GM21360 (cell line): ENCODE results near the gene UBE2H.
A peak's percentile ranks its signal among the peaks of the same experiment; 100 is the strongest.
"Not testable (repeated sequence)": the region's sequence is repeated elsewhere in the genome, so short reads cannot be mapped to it uniquely, and the experiment has no call there.

Source experiments
- ATAC-seq: cut with Tn5 transposase; IDR thresholded peaks from one replicate; pipeline ENCODE4 v1.9.1; 2021; ENCODE audit warnings: mild to moderate bottlenecking, moderate library complexity; ENCODE audit not compliant: unreplicated experiment

UBE2H gene

GRCh38 chr7:129825209-129825970, 127.4 kb downstream of the UBE2H start:
- peak; percentile 67 for ATAC-seq

GRCh38 chr7:129824291-129825208, 128.2 kb downstream of the UBE2H start:
- ATAC-seq, result peak; percentile 30

GRCh38 chr7:129823143-129823542, 129.6 kb downstream of the UBE2H start:
- ATAC-seq, result not testable (repeated sequence)

DNA sequence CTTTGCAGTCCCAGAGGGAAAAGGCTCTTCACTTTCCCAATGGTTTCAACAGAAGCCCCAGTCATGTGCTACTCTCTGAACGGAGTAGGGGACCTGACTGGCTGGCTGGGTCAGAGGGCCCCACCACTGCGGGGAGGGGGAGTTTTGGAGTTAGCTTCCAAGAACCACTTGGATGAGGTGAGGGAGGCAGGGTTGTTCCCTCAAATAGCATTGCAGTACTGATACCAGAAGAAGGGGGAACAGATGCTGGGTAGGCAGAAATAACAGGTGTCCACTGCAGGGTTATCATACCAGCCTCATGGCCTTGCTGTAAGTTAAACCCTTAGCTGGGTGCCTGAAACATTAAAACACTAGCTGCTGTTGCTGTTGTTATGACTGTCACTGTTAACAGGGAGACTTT, 131.3 kb downstream of the UBE2H start:
- ATAC-seq, result no peak

- ATAC-seq, result no peak
These were observed 136.0 kb downstream of the UBE2H start for GRCh38 chr7:129816742-129817141.

DNA sequence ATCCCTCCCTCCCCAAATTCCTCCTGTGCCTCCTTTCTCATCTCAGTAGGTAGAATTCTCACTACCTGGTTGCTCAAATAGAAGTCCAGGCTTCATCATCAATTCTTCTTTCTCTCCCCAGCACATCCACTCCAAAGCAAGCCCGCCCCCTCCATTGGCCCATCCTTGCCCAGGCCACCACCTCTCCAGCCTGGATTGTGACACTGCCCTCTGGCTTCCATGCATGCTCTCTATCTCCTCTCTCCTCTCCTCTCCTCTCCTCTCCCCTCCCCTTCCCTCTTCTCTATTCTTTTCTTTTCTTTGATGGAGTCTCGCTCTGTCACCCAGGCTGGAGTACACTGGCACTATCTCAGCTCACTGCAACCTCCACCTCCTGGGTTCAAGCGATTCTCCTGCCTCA, 144.9 kb downstream of the UBE2H start:
- no peak for ATAC-seq

- ATAC-seq, result no peak
These were observed 147.7 kb downstream of the UBE2H start for GRCh38 chr7:129804890-129805719.

- ATAC-seq, result no peak
These were observed 148.5 kb downstream of the UBE2H start for GRCh38 chr7:129804111-129804889.

DNA sequence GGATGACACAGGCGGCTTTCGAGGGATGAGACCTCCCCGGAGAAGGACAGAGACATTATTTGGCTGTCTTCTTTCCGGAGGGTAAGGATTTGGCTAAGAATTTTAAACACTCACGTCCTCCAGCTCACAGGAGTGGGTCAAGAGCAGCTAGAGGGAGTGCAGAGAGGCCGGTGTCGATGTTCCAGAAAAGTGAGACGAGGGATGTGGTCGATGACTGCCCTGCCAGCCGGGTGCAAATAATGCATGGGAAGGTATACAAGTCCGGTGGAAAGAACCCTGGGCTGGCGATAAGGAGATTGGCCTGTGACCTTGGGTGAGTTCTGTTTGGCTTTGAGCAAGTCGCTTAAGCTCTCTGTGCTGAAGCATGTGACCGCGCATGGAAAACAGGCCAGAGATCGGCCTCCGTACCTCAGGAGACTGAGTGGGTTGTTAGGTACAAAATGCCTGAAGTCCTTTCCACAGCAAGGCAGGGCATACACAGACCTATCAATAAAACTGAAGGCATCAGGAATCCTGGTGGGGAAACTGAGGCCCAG, 149.1 kb downstream of the UBE2H start:
- ATAC-seq, result no peak

DNA sequence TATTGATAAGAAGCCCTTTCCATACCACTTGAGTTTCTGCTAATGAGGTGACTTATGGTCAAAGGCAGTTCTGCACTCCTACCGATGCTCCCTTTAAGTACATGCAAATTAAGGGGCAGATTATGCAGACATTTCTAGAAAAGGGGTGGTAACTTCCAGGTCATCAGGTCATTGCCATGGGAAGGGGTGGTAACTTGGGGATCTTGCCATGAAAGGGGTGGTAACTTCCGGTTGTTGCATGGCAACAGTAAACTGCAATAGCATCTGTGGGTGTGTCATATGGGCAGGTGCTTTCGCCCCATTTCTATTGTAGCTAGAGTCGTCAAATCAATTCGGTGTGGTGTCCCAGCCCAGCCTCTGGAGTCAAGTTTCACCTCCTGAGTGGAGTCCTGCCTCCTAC, 150.9 kb downstream of the UBE2H start:
- ATAC-seq, result no peak

DNA sequence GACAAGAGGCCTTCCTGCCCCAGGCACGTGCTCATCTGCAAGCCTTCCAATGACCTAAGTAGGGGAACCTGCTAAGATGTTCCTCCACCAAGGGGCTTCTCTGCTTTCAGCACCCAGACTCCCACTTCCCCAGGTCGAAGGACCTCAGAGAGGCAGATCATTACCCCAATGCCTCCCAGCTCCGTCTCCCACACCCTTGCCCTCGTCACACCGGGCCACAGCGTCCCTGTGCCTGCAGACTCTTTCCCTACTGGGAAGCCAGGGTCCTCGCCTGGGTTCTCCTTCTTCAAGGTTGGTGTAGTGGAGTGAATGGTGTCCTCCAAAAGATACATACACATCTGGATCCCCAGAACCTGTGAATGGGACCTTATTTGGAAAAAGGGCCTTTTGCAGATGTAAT, 151.9 kb downstream of the UBE2H start:
- ATAC-seq, result no peak

DNA sequence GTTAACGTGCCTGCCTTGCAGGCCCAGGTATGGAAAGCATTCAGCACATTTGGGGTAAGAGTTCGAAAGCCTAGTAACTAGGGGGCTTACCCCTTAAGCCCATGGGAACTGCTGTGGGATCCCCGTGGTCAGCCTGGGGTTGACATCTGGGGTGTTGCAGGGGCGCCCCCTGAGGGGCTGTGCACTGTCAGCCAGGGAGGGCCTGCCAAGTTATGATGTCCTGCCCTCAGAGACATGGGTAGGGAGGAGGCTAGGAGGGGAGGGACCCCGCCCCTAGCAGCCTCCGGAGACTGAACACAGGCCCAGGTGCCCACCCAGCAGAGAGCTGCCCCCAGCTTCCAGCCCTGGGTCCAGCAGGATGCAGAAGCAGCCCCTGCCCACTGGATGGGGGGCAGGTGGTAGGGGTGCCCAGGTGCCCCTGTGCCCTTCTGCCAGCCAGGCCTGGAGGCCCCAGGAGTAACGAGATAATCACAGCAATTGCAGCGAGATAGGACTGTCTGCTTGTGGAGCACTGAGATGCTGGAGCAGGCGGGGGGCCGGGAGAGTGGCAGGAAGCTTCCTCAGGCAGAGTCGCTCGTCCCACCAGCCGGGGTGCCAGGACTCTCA, 153.3 kb downstream of the UBE2H start:
- ATAC-seq, result no peak

GRCh38 chr7:129798616-129799349, 154.0 kb downstream of the UBE2H start:
- no peak for ATAC-seq

GRCh38 chr7:129797214-129797789, 155.5 kb downstream of the UBE2H start:
- ATAC-seq, result no peak

- no peak for ATAC-seq
These were observed 156.5 kb downstream of the UBE2H start for GRCh38 chr7:129796186-129796775.

- ATAC-seq, result not testable (repeated sequence)
These were observed 158.3 kb downstream of the UBE2H start for GRCh38 chr7:129794461-129794860.

GRCh38 chr7:129793506-129794310, 159.1 kb downstream of the UBE2H start:
- no peak for ATAC-seq
